GM12864 (cell line): ENCODE results near the gene ODC1.

Source experiments
- DNase-seq: peaks from one replicate; pipeline ENCODE4 v3.0.0-alpha.2; 2011; ENCODE audit warnings: low read depth
- H3K4me3 ChIP-seq: 2 replicates; pipeline ENCODE4 v1.5.1; 2011; ENCODE audit warnings: mild to moderate bottlenecking, low read depth, low read length, control low read depth
- CTCF ChIP-seq: IDR thresholded peaks from 2 replicates; pipeline ENCODE4 v1.5.1; 2011; ENCODE audit warnings: low read depth, mild to moderate bottlenecking, moderate library complexity, low read length, control low read depth, inconsistent platforms; ENCODE audit errors: missing control alignments

Gene ODC1

GRCh38 chr2:10407841-10408648 is 40.1 kb downstream of the ODC1 start:
- peak; percentile 55 for DNase-seq
- TF ChIP-seq CTCF, result no peak
- H3K4me3 ChIP-seq, result peak overlapping the region; percentile 24; the same call in 1 of the 2 replicates

- H3K4me3 ChIP-seq, result no peak overlapping the region
- TF ChIP-seq CTCF, result no peak
- no peak for DNase-seq
Observed at GRCh38 chr2:10407432-10407831, 40.7 kb downstream of the ODC1 start.

- no peak for DNase-seq
- no peak for TF ChIP-seq CTCF
- no peak overlapping the region for H3K4me3 ChIP-seq
Observed at GRCh38 chr2:10406491-10407188, 41.5 kb downstream of the ODC1 start.

- DNase-seq, result no peak
- TF ChIP-seq CTCF, result no peak
- H3K4me3 ChIP-seq, result no peak overlapping the region
Observed at GRCh38 chr2:10406016-10406415, 42.1 kb downstream of the ODC1 start.

GRCh38 chr2:10405448-10405847 is 42.7 kb downstream of the ODC1 start:
- TF ChIP-seq CTCF, result no peak
- no peak for DNase-seq
- H3K4me3 ChIP-seq, result no peak overlapping the region

- no peak for DNase-seq
- H3K4me3 ChIP-seq, result no peak overlapping the region
- no peak for TF ChIP-seq CTCF
Observed at GRCh38 chr2:10404324-10405143, 43.6 kb downstream of the ODC1 start.
